Astrocyte (in vitro differentiated cells and primary cell): ENCODE results near the gene APIP.

Experiments used
- CTCF ChIP-seq: IDR thresholded peaks from 2 replicates; pipeline ENCODE4 v1.5.1; 2011; ENCODE audit warnings: low read depth, mild to moderate bottlenecking, inconsistent platforms, low read length, moderate library complexity; ENCODE audit not compliant: insufficient read depth
- EZH2 ChIP-seq: IDR thresholded peaks from 2 replicates; pipeline ENCODE4 v1.6.1; 2012; ENCODE audit warnings: mild to moderate bottlenecking, low read length, inconsistent platforms; ENCODE audit not compliant: insufficient read depth

GRCh38 chr11:34916015-34916842 is at the start of gene APIP, which contains the start of gene PDHX:
- no peak for TF ChIP-seq CTCF
- no peak for TF ChIP-seq EZH2
